NCI-H2171 (cell line): ENCODE results near the gene RNU1-1.
"Not testable (repeated sequence)": the region's sequence is repeated elsewhere in the genome, so short reads cannot be mapped to it uniquely, and the experiment has no call there.

Experiments used
- DNase-seq: peaks from one replicate; lab custom pipeline; 2025; lab: John Stamatoyannopoulos, UW

Gene RNU1-1

GRCh38 chr1:16493731-16494130 is 20.4 kb downstream of the RNU1-1 start:
- not testable (repeated sequence) for DNase-seq

GRCh38 chr1:16492937-16493336 is 21.1 kb downstream of the RNU1-1 start:
- not testable (repeated sequence) for DNase-seq

- DNase-seq: no peak
Measured at GRCh38 chr1:16491056-16491675, 22.9 kb downstream of the RNU1-1 start.

DNA sequence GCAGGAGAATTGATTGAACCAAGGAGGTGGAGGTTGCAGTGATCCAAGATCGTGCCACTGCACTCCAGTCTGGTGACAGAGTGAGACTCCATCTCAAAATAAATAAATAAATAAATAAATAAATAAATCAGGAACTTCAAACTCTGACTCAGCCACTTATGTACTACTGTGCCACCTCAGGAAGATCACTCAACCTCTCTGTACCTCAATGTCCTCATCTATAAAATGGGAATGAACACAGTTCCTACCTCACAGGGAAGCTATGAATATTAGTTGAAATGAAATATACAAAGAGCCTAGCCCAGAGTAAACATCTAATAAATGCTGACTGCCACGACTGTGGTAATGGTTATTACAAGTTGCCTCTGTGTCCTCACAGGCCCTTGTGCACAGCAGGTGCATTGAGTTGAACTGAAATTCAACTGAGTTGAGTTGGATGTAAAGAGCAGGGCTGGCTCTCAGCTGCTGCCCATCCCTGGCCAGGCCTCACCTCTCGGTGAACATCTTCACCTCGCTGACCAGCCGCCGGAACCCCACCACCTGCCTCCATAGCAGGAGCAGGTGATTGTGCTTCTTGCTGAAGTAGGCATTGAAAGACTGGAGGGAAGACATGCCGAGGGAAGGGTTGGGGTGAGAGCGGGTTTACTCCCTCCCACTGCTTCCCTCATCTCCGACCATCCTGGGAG is 24.7 kb downstream of the RNU1-1 start:
- DNase-seq: not testable (repeated sequence)

- DNase-seq: not testable (repeated sequence)
Measured at GRCh38 chr1:16487011-16487410, 27.1 kb downstream of the RNU1-1 start.

- DNase-seq: not testable (repeated sequence)
Measured at GRCh38 chr1:16486316-16486715, 27.8 kb downstream of the RNU1-1 start.

DNA sequence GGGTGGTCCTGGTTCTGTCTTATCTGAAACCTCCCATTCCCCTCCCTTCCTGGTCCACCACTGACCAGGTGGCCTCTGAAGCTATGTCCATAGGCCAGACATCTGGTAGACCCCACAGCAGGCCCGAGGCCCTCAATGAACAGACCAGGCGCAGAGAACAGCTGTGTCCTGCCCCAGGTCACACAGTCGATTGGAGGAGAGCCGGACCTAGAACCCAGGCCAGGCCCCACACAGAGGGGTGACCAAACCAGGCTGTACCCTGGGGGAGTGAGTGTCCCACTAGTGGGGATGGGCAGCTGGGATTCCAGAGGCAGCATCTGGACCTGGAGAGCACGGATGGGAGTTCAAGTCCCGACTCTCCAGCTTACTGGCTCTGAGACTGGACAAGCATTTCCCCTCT is 29.2 kb downstream of the RNU1-1 start:
- no peak for DNase-seq

DNA sequence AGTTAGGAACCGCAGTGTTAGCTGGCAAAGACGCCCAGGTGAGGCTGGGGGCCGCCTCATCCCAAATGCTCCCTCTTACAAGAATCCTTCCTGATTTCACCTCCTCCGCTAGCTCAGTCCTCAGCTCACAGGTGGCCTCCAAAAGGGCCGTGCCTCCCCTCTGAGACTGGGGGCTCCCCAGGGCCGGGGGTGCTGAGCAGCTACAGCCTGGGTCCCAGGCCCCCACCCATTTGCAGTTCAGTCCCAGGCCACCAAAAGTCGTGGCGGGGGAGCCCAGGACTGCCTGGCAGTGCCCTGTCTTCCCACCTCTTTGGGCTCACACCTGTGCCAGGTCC is 29.6 kb downstream of the RNU1-1 start:
- no peak for DNase-seq

DNA sequence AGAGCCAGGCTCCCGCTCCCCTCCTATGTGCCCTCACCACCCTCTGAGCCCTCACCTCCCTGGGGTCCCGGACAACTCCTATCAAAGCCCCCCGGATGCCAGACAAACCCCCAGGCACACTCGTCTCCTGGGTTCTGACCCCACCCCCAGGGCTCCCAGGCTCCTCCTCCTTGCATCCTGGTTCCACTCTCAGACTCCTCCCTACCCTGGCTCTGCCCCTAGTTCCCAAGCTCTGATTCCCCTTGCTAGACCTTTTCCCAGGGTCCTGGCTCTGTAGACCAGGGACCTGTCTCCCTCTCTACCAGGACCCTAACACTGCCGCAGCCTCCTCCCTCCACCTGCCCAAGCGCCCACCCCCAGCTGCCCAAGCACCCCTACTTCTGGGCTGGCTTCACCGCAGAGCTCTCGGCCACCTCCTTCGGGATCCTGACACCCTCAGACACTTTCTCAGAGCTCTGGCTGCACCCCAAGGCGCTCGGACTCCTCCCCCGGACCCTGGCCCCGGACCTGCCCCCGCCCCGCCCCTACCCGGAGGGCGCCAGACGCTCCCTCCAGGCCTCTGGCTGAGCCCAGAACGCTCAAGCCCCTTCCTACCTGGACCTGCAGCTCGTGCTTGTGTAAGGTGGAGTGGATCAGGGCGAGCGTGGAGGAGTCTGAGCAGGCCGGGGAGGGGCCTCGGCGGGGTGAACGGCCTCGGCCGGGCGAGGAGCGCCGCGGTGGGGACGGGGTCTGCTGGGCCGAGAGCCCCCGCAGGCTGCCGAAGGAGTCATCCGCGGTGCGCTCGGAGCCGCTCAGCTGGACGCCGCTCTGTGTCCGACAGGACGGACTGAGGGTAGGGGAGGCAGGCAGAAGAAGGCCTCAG is 30.2 kb downstream of the RNU1-1 start:
- DNase-seq: not testable (repeated sequence)

GRCh38 chr1:16483146-16483545 is 30.9 kb downstream of the RNU1-1 start:
- not testable (repeated sequence) for DNase-seq

DNA sequence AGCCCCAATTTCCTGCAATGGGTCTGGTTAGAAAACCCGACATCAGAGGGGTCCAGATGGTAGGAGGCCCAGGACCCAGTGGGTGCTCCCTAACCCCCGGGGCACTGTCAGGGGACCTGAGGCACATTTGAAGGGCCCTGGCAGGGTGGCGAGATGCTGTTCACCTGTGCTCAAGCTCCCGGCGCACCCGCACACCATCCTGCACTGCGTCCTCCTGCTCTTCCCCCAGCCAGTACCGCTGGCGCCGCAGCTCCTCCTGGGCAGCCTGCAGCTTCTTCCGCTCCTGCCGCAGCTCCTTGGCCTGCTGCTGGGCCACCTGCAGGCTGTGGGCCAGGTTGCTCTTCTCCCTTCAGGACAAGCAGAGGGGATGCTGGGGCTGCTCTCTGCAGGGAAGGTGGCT is 36.0 kb downstream of the RNU1-1 start:
- DNase-seq: no peak

DNA sequence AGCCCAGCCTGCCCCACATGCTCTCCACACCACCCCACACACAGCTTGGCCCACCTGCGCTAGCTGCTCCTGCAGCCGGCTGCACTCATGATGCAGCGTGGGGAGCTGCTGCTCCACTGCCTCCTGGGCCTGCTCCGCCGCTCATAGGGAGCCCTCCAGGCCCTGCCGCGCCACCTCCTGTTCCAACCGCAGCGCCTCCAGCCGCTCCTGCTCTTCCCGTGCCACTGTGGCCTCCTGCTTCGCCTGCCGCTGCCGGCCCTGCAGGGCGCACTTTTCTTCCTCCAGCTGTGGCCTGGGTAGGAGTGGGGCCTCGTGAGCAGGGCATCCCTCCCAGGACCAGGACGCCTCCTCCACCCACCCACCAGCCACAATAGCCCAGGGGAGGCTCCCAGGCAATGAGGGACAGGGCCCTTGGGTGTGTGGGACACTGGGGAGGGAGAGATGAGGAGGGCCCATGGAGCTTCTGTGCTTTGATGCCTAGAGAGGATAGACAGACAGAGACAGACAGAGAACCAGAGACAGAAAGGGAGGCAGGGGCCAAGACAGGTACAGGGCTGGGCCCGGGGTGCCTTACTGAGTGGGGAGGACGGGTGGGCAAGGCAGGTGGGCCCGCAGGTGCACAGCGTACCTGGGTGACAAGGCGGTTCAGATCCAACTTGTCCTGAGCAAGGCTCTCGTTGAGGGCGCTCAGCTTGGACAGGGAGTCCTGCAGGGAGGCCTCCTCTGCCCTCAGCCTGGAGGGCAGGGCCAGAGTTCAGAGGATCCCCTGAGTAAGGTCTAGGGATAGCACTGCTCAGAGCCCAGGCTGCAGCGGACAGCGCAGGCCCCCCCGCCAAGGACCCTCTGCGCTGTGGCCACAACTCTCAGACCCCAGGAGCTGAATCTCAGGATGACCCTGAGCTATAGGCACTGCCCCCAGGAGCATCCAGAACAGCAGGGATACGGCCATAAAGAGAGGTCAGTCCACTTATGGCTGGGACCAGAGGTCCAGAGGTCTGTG is 38.0 kb downstream of the RNU1-1 start:
- not testable (repeated sequence) for DNase-seq

DNA sequence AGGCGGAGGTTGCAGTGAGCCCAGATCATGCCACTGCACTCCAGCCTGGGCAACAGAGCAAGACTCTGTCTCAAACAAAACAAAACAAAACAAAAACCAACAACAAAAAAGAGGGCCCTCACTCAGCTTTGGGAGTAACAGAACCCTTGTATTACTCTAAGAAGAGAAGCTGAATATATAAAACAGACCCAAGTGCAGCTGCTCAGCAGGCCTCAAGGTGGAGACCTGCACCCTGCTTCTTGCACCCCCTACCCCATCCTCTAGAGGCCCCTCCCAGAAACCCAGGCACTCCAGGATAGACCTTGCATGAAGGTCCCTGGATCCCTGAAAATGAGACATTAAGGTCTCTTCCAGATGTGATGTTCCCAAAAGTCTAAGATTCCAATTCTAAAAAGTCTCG is 39.2 kb downstream of the RNU1-1 start:
- not testable (repeated sequence) for DNase-seq

- no peak for DNase-seq
Measured at GRCh38 chr1:16474166-16474800, 39.8 kb downstream of the RNU1-1 start.

- DNase-seq: no peak
Measured at GRCh38 chr1:16468558-16468957, 45.5 kb downstream of the RNU1-1 start.

GRCh38 chr1:16464917-16465625 is 49.0 kb downstream of the RNU1-1 start:
- DNase-seq: no peak
